Measurements from ENCODE around the gene USH2A. TPM values are rescaled to one million over a fixed set of nuclear protein-coding genes. Genes with fewer than 3 reads are reported as not detected.

Gene USH2A
- total RNA-seq, 2 donors from 2014 or later: not detected

- Mint-ChIP-seq H3K27me3 (no peaks in the 10 kb centered on the region), H3K4me1 (ENCODE audit: low read depth in 2 of 2) (no peaks in the 10 kb centered on the region), H3K4me3 (no peak overlapping the region), H3K9me3 (peaks cover 30% of the 10 kb centered on the region), H3K27ac (no peak overlapping the region), H3K36me3 (peaks cover 9% of the 10 kb centered on the region)
- ATAC-seq: no peak
- no peak for DNase-seq (ENCODE audit: low spot score)
Measured at GRCh38 chr1:216223486-216223885, 199.8 kb downstream of the USH2A start.

- ATAC-seq (no peak), DNase-seq (ENCODE audit: low spot score) (no peak)
- Mint-ChIP-seq H3K4me3 (no peak overlapping the region), H3K27me3 (no peaks in the 10 kb centered on the region), H3K27ac (no peak overlapping the region), H3K9me3 (peaks cover 24% of the 10 kb centered on the region), H3K4me1 (ENCODE audit: low read depth in 2 of 2) (no peaks in the 10 kb centered on the region), H3K36me3 (peaks cover under 1% of the 10 kb centered on the region)
Measured at GRCh38 chr1:216222288-216222687, 201.0 kb downstream of the USH2A start.

- Mint-ChIP-seq H3K4me3 (peak overlapping the region; percentile 56), H3K4me1 (ENCODE audit: low read depth in 2 of 2) (no peaks in the 10 kb centered on the region), H3K36me3 (no peaks in the 10 kb centered on the region), H3K27ac (no peak overlapping the region), H3K27me3 (no peaks in the 10 kb centered on the region), H3K9me3 (peaks cover 22% of the 10 kb centered on the region)
- ATAC-seq (no peak), DNase-seq (ENCODE audit: low spot score) (no peak)
Measured at GRCh38 chr1:216221260-216221700, 202.0 kb downstream of the USH2A start.

- DNase-seq (ENCODE audit: low spot score): no peak
- H3K9me3 Mint-ChIP-seq: peaks cover 12% of the 10 kb centered on the region
- no peak for ATAC-seq
- no peak overlapping the region for H3K27ac Mint-ChIP-seq
- no peak overlapping the region for H3K4me3 Mint-ChIP-seq
- H3K27me3 Mint-ChIP-seq: no peaks in the 10 kb centered on the region
- no peaks in the 10 kb centered on the region for H3K4me1 Mint-ChIP-seq (ENCODE audit: low read depth in 2 of 2)
- H3K36me3 Mint-ChIP-seq: no peaks in the 10 kb centered on the region
Measured at GRCh38 chr1:216216305-216216704, 206.9 kb downstream of the USH2A start.

- DNase-seq (ENCODE audit: low spot score) (no peak), ATAC-seq (no peak)
- H3K4me3 Mint-ChIP-seq: no peak overlapping the region
- no peaks in the 10 kb centered on the region for H3K36me3 Mint-ChIP-seq
- peaks cover 7% of the 10 kb centered on the region for H3K9me3 Mint-ChIP-seq
- H3K27ac Mint-ChIP-seq: no peak overlapping the region
- H3K4me1 Mint-ChIP-seq (ENCODE audit: low read depth in 2 of 2): no peaks in the 10 kb centered on the region
- no peaks in the 10 kb centered on the region for H3K27me3 Mint-ChIP-seq
Measured at GRCh38 chr1:216215169-216215568, 208.1 kb downstream of the USH2A start.

- no peak for DNase-seq (ENCODE audit: low spot score)
- no peak overlapping the region for H3K27ac Mint-ChIP-seq
- ATAC-seq: no peak
- H3K27me3 Mint-ChIP-seq: no peaks in the 10 kb centered on the region
- H3K4me1 Mint-ChIP-seq (ENCODE audit: low read depth in 2 of 2): no peaks in the 10 kb centered on the region
- H3K36me3 Mint-ChIP-seq: no peaks in the 10 kb centered on the region
- peaks cover 6% of the 10 kb centered on the region for H3K9me3 Mint-ChIP-seq
- no peak overlapping the region for H3K4me3 Mint-ChIP-seq
Measured at GRCh38 chr1:216212826-216213225, 210.4 kb downstream of the USH2A start.

GRCh38 chr1:216210081-216210480 lies 213.2 kb downstream of the USH2A start:
- H3K36me3 Mint-ChIP-seq: no peaks in the 10 kb centered on the region
- no peak overlapping the region for H3K4me3 Mint-ChIP-seq
- H3K27me3 Mint-ChIP-seq: no peaks in the 10 kb centered on the region
- DNase-seq (ENCODE audit: low spot score) (no peak), ATAC-seq (no peak)
- no peaks in the 10 kb centered on the region for H3K4me1 Mint-ChIP-seq (ENCODE audit: low read depth in 2 of 2)
- no peak overlapping the region for H3K27ac Mint-ChIP-seq
- H3K9me3 Mint-ChIP-seq: no peaks in the 10 kb centered on the region

- ATAC-seq (no peak), DNase-seq (ENCODE audit: low spot score) (no peak)
- Mint-ChIP-seq H3K27ac (no peak overlapping the region), H3K27me3 (no peaks in the 10 kb centered on the region), H3K4me3 (no peak overlapping the region), H3K4me1 (ENCODE audit: low read depth in 2 of 2) (no peaks in the 10 kb centered on the region), H3K9me3 (no peaks in the 10 kb centered on the region), H3K36me3 (no peaks in the 10 kb centered on the region)
Measured at GRCh38 chr1:216209125-216209524, 214.1 kb downstream of the USH2A start.

- H3K27ac Mint-ChIP-seq: no peak overlapping the region
- H3K9me3 Mint-ChIP-seq: no peaks in the 10 kb centered on the region
- H3K27me3 Mint-ChIP-seq: no peaks in the 10 kb centered on the region
- no peaks in the 10 kb centered on the region for H3K4me1 Mint-ChIP-seq (ENCODE audit: low read depth in 2 of 2)
- no peak for ATAC-seq
- H3K36me3 Mint-ChIP-seq: no peaks in the 10 kb centered on the region
- H3K4me3 Mint-ChIP-seq: no peak overlapping the region
- no peak for DNase-seq (ENCODE audit: low spot score)
Measured at GRCh38 chr1:216207154-216207553, 216.1 kb downstream of the USH2A start.

GRCh38 chr1:216205176-216205575 lies 218.1 kb downstream of the USH2A start:
- H3K4me3 Mint-ChIP-seq: no peak overlapping the region
- no peak for ATAC-seq
- H3K4me1 Mint-ChIP-seq (ENCODE audit: low read depth in 2 of 2): no peaks in the 10 kb centered on the region
- no peak overlapping the region for H3K27ac Mint-ChIP-seq
- H3K27me3 Mint-ChIP-seq: no peaks in the 10 kb centered on the region
- peaks cover 3% of the 10 kb centered on the region for H3K9me3 Mint-ChIP-seq
- no peaks in the 10 kb centered on the region for H3K36me3 Mint-ChIP-seq
- DNase-seq (ENCODE audit: low spot score): no peak

- Mint-ChIP-seq H3K27ac (no peak overlapping the region), H3K4me1 (ENCODE audit: low read depth in 2 of 2) (no peaks in the 10 kb centered on the region), H3K36me3 (no peaks in the 10 kb centered on the region), H3K9me3 (peaks cover 7% of the 10 kb centered on the region), H3K4me3 (no peak overlapping the region), H3K27me3 (no peaks in the 10 kb centered on the region)
- ATAC-seq (no peak), DNase-seq (ENCODE audit: low spot score) (no peak)
Measured at GRCh38 chr1:216201946-216202345, 221.3 kb downstream of the USH2A start.

GRCh38 chr1:216200941-216201340 lies 222.3 kb downstream of the USH2A start:
- no peaks in the 10 kb centered on the region for H3K36me3 Mint-ChIP-seq
- no peaks in the 10 kb centered on the region for H3K27me3 Mint-ChIP-seq
- H3K27ac Mint-ChIP-seq: no peak overlapping the region
- H3K4me3 Mint-ChIP-seq: no peak overlapping the region
- H3K4me1 Mint-ChIP-seq (ENCODE audit: low read depth in 2 of 2): no peaks in the 10 kb centered on the region
- ATAC-seq (no peak), DNase-seq (ENCODE audit: low spot score) (no peak)
- H3K9me3 Mint-ChIP-seq: peaks cover 7% of the 10 kb centered on the region

GRCh38 chr1:216194721-216195120 lies 228.5 kb downstream of the USH2A start:
- peaks cover 9% of the 10 kb centered on the region for H3K9me3 Mint-ChIP-seq
- no peaks in the 10 kb centered on the region for H3K27me3 Mint-ChIP-seq
- no peaks in the 10 kb centered on the region for H3K4me1 Mint-ChIP-seq (ENCODE audit: low read depth in 2 of 2)
- ATAC-seq (no peak), DNase-seq (ENCODE audit: low spot score) (no peak)
- H3K36me3 Mint-ChIP-seq: no peaks in the 10 kb centered on the region
- H3K4me3 Mint-ChIP-seq: no peak overlapping the region
- no peak overlapping the region for H3K27ac Mint-ChIP-seq

GRCh38 chr1:216193839-216194443 lies 229.3 kb downstream of the USH2A start:
- Mint-ChIP-seq H3K4me3 (no peak overlapping the region), H3K27me3 (no peaks in the 10 kb centered on the region), H3K36me3 (no peaks in the 10 kb centered on the region), H3K9me3 (peaks cover 9% of the 10 kb centered on the region), H3K4me1 (ENCODE audit: low read depth in 2 of 2) (no peaks in the 10 kb centered on the region), H3K27ac (no peak overlapping the region)
- ATAC-seq: no peak
- DNase-seq (ENCODE audit: low spot score): no peak

- Mint-ChIP-seq H3K27me3 (no peaks in the 10 kb centered on the region), H3K36me3 (peaks cover 9% of the 10 kb centered on the region), H3K4me1 (ENCODE audit: low read depth in 2 of 2) (no peaks in the 10 kb centered on the region), H3K4me3 (no peak overlapping the region), H3K27ac (no peak overlapping the region), H3K9me3 (peaks cover 9% of the 10 kb centered on the region)
- no peak for DNase-seq (ENCODE audit: low spot score)
- ATAC-seq: no peak
Measured at GRCh38 chr1:216190438-216190837, 232.8 kb downstream of the USH2A start.
